COLO829 (cell line): Measurements from ENCODE around the gene BCOR.

Experiments
- DNase-seq: peaks from one replicate; pipeline ENCODE4 v3.0.0; 2012; ENCODE audit warnings: low spot score

BCOR gene

GRCh38 chrX:40003428-40004245 is 94.1 kb downstream of the BCOR start:
- no peak for DNase-seq

- no peak for DNase-seq
These were observed 94.7 kb downstream of the BCOR start for GRCh38 chrX:40003071-40003427.
